GM12892 (cell line): Measurements from ENCODE around the gene TM7SF3.
"Not testable (repeated sequence)": the region's sequence is repeated elsewhere in the genome, so short reads cannot be mapped to it uniquely, and the experiment has no call there.

Experiments used
- DNase-seq: peaks from one replicate; pipeline ENCODE4 v3.0.0; 2011; ENCODE audit not compliant: insufficient read length
- FAIRE-seq: peaks from 2 replicates; lab custom pipeline; 2011; peaks lifted over from hg19 to GRCh38; lab: Jason Lieb, UNC
- POLR2A ChIP-seq: IDR thresholded peaks from 2 replicates; pipeline ENCODE4 v1.6.1; 2011; ENCODE audit warnings: low read depth, low read length, control low read depth
- POLR2AphosphoS5 ChIP-seq: IDR thresholded peaks from 2 replicates; pipeline ENCODE4 v1.6.1; 2011; ENCODE audit warnings: low read depth, low read length, control low read depth
- TAF1 ChIP-seq: IDR thresholded peaks from 2 replicates; pipeline ENCODE4 v1.6.1; 2011; ENCODE audit warnings: low read depth, mild to moderate bottlenecking, control low read depth, low read length, borderline replicate concordance

TM7SF3 gene

DNA sequence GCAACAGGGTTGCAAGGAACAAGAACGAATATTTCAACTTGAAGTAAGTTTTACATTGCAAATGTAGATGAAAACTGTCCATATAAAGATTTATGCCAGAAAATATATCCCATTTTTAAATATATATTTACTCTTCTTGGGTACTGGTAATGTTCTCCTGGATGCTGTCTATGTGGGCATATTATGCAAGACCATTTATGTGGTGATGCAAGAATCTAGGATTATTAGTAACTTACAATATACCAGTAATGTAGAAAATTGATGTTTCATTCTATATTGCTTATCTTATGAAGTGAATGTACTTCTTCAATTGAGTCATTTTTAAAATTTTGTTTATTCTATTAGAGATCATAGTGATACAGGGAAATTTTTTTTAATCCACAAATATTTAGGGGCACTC lies 50.8 kb downstream of the TM7SF3 start:
- DNase-seq (no peak), FAIRE-seq (no peak)
- TF ChIP-seq POLR2AphosphoS5 (no peak), TAF1 (no peak), POLR2A (no peak)

DNA sequence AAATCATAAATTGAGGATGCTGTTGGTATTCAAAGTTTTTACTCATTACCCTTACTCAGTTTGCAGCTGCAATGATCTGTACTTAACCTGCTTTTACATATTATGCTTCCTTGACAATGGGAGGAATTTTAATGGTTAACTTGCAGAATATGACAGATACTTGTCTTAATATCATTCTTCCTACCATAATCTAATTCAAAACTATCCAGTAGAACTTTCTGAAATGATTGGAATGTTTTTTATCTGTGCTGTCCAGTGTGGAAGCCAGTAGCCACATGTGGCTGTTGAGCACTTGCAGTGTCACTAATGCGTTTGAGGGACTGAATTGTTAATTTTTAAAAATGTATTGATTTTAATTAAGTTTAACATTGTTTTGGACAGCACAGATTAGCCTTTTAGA lies 52.4 kb downstream of the TM7SF3 start:
- no peak for DNase-seq
- no peak for TF ChIP-seq TAF1
- no peak for TF ChIP-seq POLR2AphosphoS5
- TF ChIP-seq POLR2A = no peak
- FAIRE-seq = no peak

DNA sequence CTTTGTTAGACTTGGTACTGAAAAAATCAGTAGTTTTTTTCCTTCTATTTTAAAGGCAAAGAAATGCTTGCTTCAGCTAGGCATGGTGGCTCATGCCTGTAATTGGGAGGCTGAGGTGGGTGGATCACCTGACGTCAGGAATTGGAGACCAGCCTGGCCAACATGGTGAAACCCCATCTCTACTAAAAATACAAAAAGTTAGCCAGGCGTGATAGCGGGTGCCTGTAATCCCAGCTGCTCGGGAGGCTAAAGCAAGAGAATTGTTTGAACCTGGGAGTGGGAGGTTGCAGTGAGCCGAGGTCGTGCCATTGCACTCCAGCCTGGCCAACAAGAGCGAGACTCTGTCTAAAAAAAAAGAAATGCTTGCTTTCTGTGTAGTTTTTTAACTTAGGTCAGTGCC lies 52.8 kb downstream of the TM7SF3 start:
- not testable (repeated sequence) for FAIRE-seq, DNase-seq

DNA sequence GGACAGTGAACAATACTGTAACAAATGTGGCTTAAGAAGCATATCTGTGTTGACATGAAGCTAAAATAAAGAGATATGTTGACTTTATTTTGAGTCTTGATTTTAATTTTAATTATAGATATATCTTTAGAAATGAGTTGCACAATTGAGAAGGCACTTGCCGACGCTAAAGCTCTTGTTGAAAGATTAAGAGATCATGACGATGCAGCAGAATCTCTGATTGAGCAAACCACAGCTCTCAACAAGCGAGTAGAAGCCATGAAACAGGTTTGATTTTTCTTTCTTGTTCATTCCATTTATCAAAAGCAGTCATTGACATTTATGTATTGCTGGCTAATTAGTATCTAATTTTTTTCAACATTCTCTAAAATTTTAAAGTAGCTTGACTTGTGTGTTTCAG lies 60.2 kb downstream of the TM7SF3 start:
- no peak for DNase-seq
- no peak for TF ChIP-seq POLR2A
- TF ChIP-seq TAF1 = no peak
- no peak for TF ChIP-seq POLR2AphosphoS5
- no peak for FAIRE-seq

DNA sequence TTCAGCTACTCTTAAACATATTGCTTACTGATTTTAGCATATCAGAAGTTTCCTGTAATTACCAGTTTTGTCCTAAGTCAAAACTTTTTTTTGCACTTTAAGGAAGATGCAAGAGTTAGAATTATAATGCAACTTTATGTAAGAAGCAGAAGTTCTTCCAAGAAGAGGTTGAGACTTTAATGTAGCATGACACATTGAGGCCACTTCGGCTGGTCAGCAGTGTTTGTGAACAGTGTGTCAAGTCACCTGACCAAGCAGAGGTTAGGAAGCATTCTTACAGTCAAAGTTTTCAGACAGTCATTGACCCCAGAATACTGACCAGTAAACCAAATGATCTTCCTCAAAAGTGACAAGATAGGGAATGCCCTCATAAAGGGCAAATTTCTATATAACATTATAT lies 60.7 kb downstream of the TM7SF3 start:
- DNase-seq (no peak), FAIRE-seq (no peak)
- TF ChIP-seq POLR2AphosphoS5 (no peak), TAF1 (no peak), POLR2A (no peak)

DNA sequence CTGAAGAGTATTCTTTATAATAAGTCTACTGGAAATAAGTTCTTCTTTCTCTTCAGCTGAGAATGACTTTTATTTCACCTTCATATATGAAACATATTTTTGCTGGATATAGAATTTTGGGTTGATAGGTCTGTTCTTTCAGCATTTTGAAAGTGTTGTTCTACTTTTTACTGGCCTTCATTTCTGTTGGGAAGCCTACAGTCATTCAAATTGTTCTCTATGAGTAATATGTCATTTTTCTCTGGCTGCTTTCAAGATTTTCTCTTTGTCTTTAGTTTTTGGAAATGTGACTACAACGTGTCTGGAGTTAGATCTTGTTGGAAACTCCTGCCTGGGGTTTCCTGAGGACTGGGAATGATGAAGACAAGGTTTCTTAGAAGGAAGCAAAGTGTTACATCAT lies 65.9 kb downstream of the TM7SF3 start:
- no peak for TF ChIP-seq TAF1
- no peak for TF ChIP-seq POLR2A
- no peak for TF ChIP-seq POLR2AphosphoS5
- no peak for DNase-seq
- FAIRE-seq = no peak

DNA sequence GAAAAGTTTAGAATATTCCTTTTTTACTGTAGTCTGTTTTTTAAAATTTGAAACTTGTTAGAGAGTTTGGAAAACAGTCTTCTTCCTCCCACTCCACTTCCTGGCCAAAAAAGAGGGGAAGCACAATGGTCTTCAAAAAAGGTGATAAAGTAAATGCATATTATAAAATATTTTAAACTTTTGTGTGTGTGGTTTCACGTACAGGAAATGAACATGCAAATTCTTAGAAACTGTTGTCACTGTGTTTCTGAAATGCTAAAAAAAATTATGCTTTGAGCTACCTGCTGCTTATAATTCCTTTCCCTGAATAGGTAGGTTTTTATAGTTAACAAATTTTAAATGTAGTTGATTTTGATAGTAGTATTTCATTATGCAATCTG lies 73.0 kb downstream of the TM7SF3 start:
- no peak for TF ChIP-seq POLR2A
- no peak for TF ChIP-seq TAF1
- TF ChIP-seq POLR2AphosphoS5 = no peak
- FAIRE-seq (no peak), DNase-seq (no peak)

DNA sequence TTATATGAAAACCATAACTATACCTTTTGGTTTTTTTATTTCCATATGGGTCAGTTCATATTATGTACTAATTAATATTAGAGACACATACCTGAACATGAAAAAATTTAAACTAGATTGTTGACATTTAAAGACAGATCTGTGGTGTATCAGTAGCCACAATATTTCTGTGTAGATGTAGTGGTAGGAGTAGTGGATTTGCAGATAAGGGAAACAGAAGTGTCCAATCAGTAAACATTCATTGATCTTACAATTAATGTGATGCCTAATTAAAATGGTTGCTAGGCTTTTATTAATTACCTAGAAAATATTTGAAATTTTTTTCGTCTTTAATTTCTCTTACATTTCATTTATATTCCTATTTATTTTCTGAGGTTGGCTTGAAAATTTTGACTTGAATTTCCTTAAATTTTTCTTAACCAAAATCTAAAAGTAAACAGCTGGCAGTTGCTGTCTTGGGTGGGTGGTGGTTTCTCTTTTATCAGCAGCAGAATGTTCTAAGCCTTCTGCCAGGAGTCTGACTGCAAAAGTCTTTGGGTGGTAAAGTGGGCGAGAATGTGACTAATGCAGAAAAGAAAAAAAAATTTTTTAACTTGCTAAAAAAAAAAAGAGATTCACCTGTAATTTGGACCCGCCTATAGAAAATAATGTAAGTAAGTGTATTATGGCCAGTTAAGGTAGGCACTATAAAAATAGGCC lies 73.5 kb downstream of the TM7SF3 start:
- FAIRE-seq (no peak), DNase-seq (no peak)
- no peak for TF ChIP-seq POLR2AphosphoS5
- TF ChIP-seq POLR2A = no peak
- no peak for TF ChIP-seq TAF1

DNA sequence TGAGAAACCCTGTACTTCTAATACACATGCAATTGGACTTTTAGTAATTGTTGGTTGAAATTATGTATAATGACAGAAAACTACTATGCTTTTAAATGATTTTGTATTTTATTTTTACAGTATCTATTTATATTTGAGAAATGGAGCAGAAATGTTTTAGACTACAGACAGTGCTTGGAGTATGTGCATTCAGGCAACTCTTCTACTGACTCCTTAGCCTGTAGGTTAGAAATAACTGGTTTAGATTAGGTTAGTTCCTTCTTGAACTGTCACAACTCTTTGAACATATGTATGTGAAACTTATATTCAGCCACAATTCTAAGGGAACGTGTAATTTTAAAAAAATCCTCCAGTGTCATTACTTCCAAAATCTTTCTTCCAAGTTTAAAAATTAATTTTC lies 74.2 kb downstream of the TM7SF3 start:
- DNase-seq (no peak), FAIRE-seq (no peak)
- TF ChIP-seq TAF1 = no peak
- no peak for TF ChIP-seq POLR2AphosphoS5
- TF ChIP-seq POLR2A = no peak

DNA sequence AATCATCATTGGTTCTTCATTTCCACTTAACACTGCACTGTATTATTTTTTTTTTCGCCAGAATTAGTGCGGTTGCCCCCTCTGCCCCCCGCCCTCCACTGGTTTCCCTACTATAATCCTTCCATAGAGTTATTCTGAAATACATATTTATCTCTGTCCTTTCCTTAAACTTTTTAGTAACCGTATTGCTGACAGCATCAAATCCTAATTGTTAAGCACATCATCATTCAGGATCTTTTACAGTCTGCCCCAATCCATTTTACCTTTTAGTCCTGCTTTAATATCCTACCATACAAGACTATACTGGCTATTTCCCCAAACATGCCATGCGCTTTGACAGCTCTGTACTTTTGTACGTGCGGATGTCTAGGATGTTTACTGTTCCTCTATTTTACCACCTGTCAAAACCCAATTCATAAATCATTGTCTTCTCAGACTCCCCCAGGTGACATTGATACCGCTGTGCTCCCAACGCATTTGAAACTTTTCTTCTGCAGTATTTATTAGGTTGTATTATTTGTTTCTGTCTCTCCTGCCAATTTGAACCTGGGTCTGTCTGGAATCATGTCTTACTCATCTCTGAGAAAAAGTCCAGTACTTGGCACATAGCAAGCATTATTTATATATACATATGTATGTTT lies 74.9 kb downstream of the TM7SF3 start:
- TF ChIP-seq POLR2A (no peak), POLR2AphosphoS5 (no peak), TAF1 (no peak)
- no peak for DNase-seq
- FAIRE-seq = peak; percentile 70

DNA sequence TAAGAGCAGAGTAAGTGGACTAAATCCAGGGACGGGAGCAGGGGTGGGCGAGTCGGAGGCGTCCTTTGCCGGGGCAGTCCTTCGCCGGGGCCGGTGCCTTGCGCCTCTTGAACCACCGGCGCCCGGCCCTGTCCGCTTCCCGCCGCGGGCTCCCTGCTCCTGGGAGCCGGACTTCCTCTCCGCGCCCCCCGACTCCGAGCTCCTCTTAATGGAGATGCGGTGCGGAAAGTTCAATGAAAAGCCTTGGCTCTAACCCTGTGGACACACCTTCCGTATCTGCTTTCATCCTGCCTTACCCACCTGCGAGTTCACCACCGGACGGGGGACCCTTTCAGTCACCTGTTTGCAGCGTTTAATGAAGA lies 75.5 kb downstream of the TM7SF3 start:
- DNase-seq (peak; percentile 10), FAIRE-seq (no peak)
- TF ChIP-seq POLR2AphosphoS5 (no peak), POLR2A (no peak), TAF1 (no peak)

DNA sequence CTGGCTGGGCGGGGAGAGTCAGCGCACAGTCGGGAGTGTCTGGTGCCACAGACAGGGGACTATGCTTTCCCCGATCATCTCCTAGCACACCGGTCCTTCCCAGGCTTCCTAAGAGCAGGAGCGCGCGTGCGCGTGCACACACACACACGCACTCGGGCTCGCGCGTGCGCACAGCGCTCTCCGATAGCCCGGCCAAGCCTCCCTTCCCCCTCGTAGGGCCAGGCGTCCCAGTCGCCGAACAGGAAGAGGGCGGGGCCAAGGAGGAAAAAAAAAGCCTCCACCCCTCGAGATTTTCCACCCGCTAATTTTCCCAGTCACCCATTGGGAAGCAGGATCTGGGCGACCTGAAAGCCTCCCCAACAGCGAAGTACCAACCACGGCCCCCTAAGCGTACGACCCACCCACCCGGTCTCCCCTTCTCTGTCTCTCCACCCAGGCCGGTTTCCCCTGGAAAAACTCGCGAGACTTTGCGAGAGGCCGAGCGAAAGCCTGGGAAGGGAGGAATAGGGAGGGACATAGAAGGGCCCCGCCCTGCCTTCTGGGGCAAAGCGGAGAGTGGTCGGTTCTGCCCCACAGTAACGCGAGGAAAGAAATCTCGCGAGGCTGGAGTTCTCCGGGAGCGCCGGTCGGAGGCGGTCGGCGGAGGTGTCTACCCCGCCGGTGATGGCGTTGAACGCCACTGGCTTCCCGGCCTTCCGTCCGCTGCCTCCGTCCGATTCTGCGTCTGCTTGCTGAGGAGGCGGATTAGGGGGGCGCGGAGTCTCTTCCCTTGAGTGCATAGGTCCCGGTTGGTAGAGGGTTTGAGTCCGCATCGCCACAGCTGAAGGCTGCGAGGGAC lies 76.1 kb downstream of the TM7SF3 start, which contains the start of the genes FGFR1OP2 and INTS13:
Gene FGFR1OP2, plus strand, starts transcription at position 608 of the 838 bp plus-strand sequence. CDS start 15,689 bp downstream, outside the sequence.
Gene INTS13, minus strand, starts transcription at position 119 of the 838 bp plus-strand sequence. CDS start 1,178 bp downstream, outside the sequence.
- FAIRE-seq (peak; percentile 94), DNase-seq (peak; percentile 72)
- TF ChIP-seq POLR2AphosphoS5 = peak; percentile 93
- TF ChIP-seq TAF1 = peak; percentile 70
- peak; percentile 95 for TF ChIP-seq POLR2A
